Endometrial microvascular endothelial cells (primary cell): Measurements from ENCODE around the gene GABPB2. TPM values are rescaled to one million over a fixed set of nuclear protein-coding genes. Genes with fewer than 3 reads are reported as not detected.

Source experiments
- in situ Hi-C: cut with HindIII; loops from 2 replicates; pipeline ENCODE4 v1.10.0; 2017; ENCODE audit warnings: low sequenced_read_pairs, low pct_unique_long_range_greater_than_20kb; ENCODE audit errors: inconsistent ontology term
- total RNA-seq: library from RNA; depleted of rRNA; stranded (reverse); fragments of >200 nt; gene quantifications from one replicate; pipeline ENCODE4 v1.2.3, GENCODE V29; 2015; ENCODE audit errors: inconsistent ontology term

GABPB2 gene
- total RNA-seq, 1 donor from 2014 or later, result 14.4 TPM

DNA sequence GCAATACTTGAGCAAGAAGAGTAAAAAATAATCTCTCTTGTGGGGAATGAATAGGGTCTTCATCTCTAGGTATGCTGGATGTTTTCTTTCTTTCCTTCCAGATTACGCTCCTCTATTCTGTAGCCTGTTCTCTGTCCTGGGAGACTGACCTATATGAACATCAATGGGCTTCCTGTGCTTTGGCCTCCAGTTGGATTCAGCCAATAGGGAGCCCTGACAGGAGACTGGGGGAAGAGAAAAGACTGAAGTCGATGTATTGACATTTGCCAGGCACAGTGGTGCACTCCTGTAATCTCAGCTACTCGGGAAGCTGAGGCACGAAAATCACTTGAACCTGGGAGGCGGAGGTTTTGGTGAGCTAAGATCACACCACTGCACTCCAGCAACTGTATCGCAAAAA, 58.2 kb downstream of the GABPB2 start:
- in situ Hi-C loops, result no loop called here

- in situ Hi-C loops, result no loop called here
Observed at GRCh38 chr1:151130987-151131586, 60.5 kb downstream of the GABPB2 start.

- in situ Hi-C loops, result no loop called here
Observed at GRCh38 chr1:151131701-151132334, 61.3 kb downstream of the GABPB2 start.

DNA sequence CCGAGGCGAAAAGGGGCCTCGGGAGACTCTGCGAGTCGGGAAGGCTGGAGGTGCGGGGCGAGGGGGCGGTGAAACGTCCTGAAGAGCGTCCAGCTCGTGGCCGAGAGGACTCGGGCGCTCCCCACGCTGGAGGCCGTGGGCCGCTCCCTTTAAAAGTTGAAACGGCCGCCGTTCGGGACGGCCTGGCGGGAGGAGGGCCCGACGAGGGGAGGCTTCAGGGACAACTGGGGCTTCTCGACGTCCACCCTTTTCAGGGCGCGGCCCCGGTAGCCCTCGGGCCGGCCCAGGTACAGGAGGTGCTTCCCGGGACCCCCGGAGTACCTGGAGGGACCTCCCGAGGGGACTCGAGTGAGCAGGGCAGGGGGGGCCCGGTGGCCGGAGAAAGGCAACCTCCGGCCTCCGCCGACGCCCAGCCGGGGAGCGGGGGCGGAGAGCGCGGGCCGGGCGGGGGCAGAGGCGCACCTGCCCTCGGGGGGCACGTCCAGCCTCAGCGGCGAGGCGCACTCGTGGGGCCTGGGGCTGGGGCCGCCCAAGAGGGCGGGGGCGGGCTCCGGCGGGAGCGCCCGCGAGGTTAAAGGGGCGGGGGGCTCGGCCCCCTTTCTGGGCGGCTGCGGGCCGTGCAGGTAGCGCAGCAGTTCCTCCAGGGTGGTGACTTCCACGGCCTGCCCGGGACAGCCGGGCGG, 61.9 kb downstream of the GABPB2 start:
- in situ Hi-C loops, result no loop called here

DNA sequence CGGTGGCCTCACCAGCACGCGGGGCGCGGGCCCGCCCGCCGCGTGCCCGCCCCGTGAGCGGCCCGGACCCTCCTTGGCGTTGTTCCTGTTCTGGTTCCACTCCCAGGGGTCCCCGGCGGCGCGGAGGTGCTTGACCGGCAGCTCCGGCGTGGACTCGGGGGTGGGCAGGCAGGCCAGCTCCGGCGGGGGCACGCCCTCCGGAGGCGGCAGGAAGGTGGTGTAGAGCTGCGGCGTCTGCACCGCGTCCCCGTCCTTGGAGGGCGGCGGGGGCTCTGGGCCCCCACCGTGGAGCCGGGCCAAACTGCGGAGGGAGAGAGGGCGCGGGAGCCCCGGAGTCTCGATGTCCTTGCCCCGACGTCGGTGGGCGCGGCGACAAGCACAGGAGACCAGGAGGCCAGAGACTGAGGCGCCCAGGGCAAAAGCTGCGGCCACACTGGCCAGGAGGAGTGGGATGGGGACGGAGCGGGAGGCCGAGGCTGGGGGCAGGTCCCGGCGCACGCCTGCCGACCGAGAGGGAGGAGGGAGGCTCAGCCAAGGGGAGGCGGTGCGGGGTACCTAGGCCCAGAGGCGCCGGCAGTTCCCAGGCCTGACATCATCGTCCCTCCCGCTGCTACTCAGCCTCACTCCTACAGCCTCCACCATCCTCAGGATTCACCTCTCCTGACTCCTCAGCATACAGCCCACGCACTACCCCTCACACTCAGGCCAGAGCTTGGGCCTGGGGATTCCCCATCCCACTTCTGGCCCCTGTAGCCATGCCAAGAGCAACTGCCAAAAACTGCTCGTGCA, 62.7 kb downstream of the GABPB2 start:
- in situ Hi-C loops, result no loop called here

- in situ Hi-C loops, result no loop called here
Observed at GRCh38 chr1:151134396-151134795, 63.8 kb downstream of the GABPB2 start.

- in situ Hi-C loops, result no loop called here
Observed at GRCh38 chr1:151134991-151135390, 64.4 kb downstream of the GABPB2 start.

DNA sequence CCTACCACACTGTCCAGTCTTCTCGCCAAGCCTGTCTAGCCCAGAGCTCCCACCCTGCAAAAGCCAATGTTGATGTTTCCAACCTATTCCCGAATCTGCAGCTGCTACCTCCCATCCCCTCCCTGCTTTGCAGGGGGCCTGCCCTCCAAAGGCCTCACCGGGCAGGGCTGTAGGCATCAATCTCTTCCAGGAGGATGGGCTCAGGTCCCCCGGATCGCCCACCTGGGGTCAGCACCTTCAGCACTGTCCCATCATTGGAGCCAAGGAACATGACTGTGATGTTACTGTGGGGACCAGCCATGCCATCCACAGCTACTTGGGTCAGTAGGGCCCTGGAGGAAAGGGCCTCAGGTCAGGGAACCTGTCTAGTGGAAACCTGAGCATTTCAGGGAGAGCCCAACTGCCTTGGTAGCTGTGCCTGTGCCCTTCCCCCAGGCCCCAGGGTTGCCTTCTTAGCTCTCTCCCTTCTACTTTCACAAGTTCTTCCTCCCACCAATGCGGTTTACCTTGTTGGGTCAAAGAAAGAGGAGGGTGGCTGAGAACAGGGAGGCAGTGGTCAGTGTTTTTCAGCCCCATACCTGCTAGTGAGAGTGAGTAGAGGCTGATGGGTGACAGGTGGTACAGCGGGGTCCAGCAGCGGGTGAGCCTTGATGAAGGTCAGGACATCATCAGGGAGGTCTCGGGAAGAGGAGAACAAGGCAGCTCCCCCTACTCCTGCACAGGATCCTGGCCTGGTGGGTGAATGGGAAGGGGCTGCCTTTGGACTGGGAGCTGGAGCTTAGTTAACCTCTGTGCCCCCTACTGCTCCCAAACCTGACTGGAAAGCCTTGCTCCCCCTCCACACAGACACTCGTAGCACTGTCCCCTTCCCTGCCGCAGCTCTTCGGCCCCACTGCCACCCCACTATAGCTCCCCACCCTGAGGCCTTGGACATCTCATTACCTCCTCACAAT, 65.1 kb downstream of the GABPB2 start:
- in situ Hi-C loops, result no loop called here

- in situ Hi-C loops, result no loop called here
Observed at GRCh38 chr1:151137789-151138188, 67.2 kb downstream of the GABPB2 start.

GRCh38 chr1:151142411-151143056, 72.0 kb downstream of the GABPB2 start:
- in situ Hi-C loops, result no loop called here

DNA sequence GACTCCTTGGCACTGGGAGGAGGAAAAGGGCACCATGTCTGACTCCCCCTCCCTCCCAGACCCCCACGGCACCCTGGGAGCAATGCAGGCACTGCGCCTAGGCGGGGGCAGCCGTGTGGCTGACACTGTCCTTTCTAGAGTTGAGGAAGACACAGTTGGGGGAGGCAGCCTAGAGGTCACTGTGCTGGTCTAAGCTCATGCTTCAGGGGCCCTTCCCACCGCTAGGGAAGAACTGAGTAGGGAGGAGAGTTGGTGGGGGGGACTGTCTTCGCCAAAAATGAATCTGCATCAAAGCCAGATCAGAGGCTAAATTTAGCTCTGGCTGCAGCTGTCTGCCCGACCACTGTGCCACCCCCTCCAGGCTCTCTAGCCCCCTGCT, 72.5 kb downstream of the GABPB2 start:
- in situ Hi-C loops, result no loop called here

DNA sequence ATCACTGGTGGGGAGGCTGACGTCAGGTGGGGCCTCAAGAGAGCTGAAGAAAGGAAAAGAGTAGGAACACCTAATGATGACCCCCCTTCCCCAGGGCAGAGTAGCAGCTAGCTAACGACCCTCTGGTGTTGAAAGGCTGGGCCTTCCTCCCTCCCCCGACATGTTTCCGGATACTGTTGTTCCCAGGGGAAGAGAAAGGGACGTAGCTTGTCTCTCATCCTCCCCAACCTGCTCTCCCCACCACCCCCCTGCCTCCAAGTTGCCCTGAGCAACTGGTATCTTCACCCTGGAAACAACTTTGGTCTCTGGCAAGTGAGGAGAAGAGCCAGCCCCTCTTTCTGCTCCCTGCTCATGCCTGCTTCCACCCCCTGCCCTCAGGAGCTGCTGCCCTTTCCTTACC, 73.4 kb downstream of the GABPB2 start:
- in situ Hi-C loops, result no loop called here

- in situ Hi-C loops, result no loop called here
Observed at GRCh38 chr1:151144474-151145303, 74.1 kb downstream of the GABPB2 start.

DNA sequence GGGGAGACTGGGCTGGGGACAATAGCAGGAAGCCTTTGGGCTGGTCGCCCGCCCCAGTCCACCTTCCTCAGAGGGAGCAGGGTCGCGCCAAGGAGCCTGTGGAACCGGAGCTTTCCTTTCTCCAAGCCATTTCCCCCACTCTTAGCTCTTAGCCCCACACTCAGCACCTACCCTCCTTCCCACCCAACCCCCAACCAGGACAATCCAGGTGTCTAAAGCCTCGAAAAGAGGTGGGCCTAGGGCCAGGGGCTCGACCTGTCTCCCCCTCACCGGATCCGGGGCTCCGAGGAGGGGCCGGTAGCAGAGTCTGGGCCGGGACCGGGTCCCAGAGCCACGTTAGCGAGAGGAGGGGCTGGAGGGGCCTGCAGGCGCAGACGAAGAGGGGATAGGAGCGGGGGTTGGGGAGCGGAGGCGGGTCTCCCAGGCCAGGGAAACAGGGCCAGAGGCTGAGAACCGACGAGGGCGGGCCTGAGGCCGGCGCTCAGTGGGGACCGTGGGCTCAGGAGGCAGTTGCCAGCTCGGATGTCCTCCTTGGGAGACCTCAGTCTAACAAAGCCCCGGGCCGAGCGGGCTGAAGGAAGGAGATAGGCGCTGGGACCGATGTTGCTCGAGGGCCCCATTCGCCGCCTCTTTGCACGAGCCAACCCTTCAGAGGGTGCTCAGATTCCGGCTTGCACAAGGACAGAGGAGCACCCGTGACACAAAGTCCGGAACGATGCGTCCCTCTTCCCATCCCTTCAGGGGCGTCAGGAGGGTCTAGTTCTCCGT, 74.9 kb downstream of the GABPB2 start:
- in situ Hi-C loops, result no loop called here

DNA sequence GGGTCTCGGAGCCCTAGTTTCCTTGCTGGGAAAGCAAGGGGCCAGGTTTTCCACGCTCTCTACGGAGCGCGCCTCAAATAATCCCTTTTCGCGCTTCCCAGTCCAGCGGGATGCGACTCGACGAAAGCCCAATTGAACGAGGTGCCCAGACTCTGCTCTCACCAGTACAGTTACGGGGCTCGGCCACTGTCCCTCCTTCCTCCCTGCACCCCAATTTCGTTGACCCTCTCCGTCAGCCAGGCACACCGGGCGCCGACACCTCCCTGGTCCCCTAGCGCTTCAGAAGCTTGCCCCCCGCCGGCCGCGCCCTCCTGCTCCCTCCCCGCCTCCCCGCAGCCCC, 75.5 kb downstream of the GABPB2 start:
- in situ Hi-C loops, result no loop called here

DNA sequence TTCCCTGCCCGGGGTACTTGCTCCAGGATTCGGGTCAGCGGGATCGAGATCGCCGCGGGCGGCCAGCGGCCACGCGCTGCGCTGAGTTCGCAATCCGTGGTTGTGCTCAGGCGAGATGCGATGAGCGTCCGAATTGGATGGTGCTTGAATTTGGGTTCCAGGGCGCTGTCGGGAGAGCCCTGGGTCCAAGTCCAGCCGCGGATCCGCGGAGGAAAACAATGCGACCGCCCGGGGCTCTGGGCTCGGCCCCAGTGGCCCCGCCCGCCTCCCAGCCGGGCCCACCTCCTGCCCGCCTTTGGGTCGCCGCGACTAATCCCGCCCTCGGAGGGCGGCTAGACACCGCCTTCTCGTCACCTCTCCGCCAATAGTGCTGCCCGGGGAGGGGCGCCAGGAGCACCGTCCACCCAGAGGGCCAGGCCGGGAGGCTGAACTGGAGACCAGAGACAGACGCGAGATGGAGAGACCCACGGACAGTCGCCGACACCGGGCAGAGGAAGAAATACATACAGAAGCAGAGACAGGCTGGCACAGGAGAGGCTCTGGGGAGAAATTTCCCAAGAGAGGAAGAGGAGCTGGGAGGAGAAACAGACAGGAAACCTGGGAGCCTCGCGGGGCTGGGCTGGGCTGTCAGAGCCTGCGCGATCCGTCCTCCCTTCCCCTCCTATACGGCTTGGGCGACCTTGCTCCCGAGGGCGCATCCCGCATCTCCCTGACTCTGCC, 76.0 kb downstream of the GABPB2 start, which contains the start of gene SEMA6C:
Gene SEMA6C, minus strand, starts transcription at position 220 of the 720 bp plus-strand sequence. CDS start 4,010 bp downstream, outside the sequence.
- in situ Hi-C loops, result no loop called here
